ENCODE results near the gene C6orf132.

Gene C6orf132

GRCh38 chr6:42141603-42142117, 760 bp downstream of the C6orf132 start:
- Histone ChIP-seq H3K4me3 (replicated peaks; ENCODE audit: low read depth, low read length) (no peak overlapping the region), H3K36me3 (ENCODE audit: control insufficient read depth, insufficient read depth, low read length) (no peaks in the 10 kb centered on the region), H3K27me3 (replicated peaks; ENCODE audit: control insufficient read depth, insufficient read depth, low read length) (peaks cover 2% of the 10 kb centered on the region)
- no peak for DNase-seq (ENCODE audit: extremely low read depth, insufficient read length)
- no peak for TF ChIP-seq CTCF (IDR thresholded peaks at IDR 0.05; ENCODE audit: insufficient read depth, low read length, poor library complexity, severe bottlenecking)

- H3K36me3 ChIP-seq (ENCODE audit: control insufficient read depth, insufficient read depth, low read length), result no peaks in the 10 kb centered on the region
- H3K27me3 ChIP-seq (replicated peaks; ENCODE audit: control insufficient read depth, insufficient read depth, low read length), result peaks cover 2% of the 10 kb centered on the region
- no peak overlapping the region for H3K4me3 ChIP-seq (replicated peaks; ENCODE audit: low read depth, low read length)
- no peak for TF ChIP-seq CTCF (IDR thresholded peaks at IDR 0.05; ENCODE audit: insufficient read depth, low read length, poor library complexity, severe bottlenecking)
- no peak for DNase-seq (ENCODE audit: extremely low read depth, insufficient read length)
These were observed 1.4 kb downstream of the C6orf132 start for GRCh38 chr6:42140756-42141602.

- Histone ChIP-seq H3K36me3 (ENCODE audit: control insufficient read depth, insufficient read depth, low read length) (no peaks in the 10 kb centered on the region), H3K27me3 (replicated peaks; ENCODE audit: control insufficient read depth, insufficient read depth, low read length) (peaks cover 2% of the 10 kb centered on the region), H3K4me3 (replicated peaks; ENCODE audit: low read depth, low read length) (no peak overlapping the region)
- no peak for DNase-seq (ENCODE audit: extremely low read depth, insufficient read length)
- no peak for TF ChIP-seq CTCF (IDR thresholded peaks at IDR 0.05; ENCODE audit: insufficient read depth, low read length, poor library complexity, severe bottlenecking)
These were observed 2.4 kb downstream of the C6orf132 start for GRCh38 chr6:42140032-42140431.

GRCh38 chr6:42138630-42139619, 3.5 kb downstream of the C6orf132 start:
- TF ChIP-seq CTCF (IDR thresholded peaks at IDR 0.05; ENCODE audit: insufficient read depth, low read length, poor library complexity, severe bottlenecking), result no peak
- H3K4me3 ChIP-seq (replicated peaks; ENCODE audit: low read depth, low read length), result no peak overlapping the region
- H3K27me3 ChIP-seq (replicated peaks; ENCODE audit: control insufficient read depth, insufficient read depth, low read length), result peaks cover 2% of the 10 kb centered on the region
- no peak for DNase-seq (ENCODE audit: extremely low read depth, insufficient read length)
- H3K36me3 ChIP-seq (ENCODE audit: control insufficient read depth, insufficient read depth, low read length), result no peaks in the 10 kb centered on the region

- Histone ChIP-seq H3K36me3 (ENCODE audit: control insufficient read depth, insufficient read depth, low read length) (no peaks in the 10 kb centered on the region), H3K4me3 (replicated peaks; ENCODE audit: low read depth, low read length) (no peak overlapping the region), H3K27me3 (replicated peaks; ENCODE audit: control insufficient read depth, insufficient read depth, low read length) (peaks cover 2% of the 10 kb centered on the region)
- TF ChIP-seq CTCF (IDR thresholded peaks at IDR 0.05; ENCODE audit: insufficient read depth, low read length, poor library complexity, severe bottlenecking), result no peak
- no peak for DNase-seq (ENCODE audit: extremely low read depth, insufficient read length)
These were observed 4.2 kb downstream of the C6orf132 start for GRCh38 chr6:42138190-42138589.

All from GM06990 (cell line).